Endothelial cell of umbilical vein (primary cell): ENCODE measurements around the gene MTERF1. TPM values are rescaled to one million over a fixed set of nuclear protein-coding genes. Genes with fewer than 3 reads are reported as not detected.
"Not testable (repeated sequence)": the region's sequence is repeated elsewhere in the genome, so short reads cannot be mapped to it uniquely, and the experiment has no call there.

Source experiments
- BruUV-seq: library from RNA; stranded (reverse); fragments of 400-500 nt; replicated peaks from 2 replicates; lab custom pipeline; 2021; lab: Mats Ljungman, UMichigan
- CTCF ChIA-PET: fragments of 300-600, 350-600 bp; sonication (Branson Sonifier 250); formaldehyde crosslinking; loops from one replicate; lab custom pipeline; 2021; ENCODE audit warnings: antibody characterized with exemption, inconsistent platforms; lab: Charles Lee
- POLR2A ChIA-PET: fragments of 300-600, 350-600 bp; sonication (Branson Sonifier 250); formaldehyde crosslinking; loops from one replicate; lab custom pipeline; 2021; ENCODE audit warnings: antibody characterized with exemption, inconsistent platforms; lab: Charles Lee
- DNase-seq: peaks from one replicate; pipeline ENCODE4 v3.0.0-alpha.2; 2011; ENCODE audit warnings: low read depth, low spot score
- FAIRE-seq: peaks from 2 replicates; lab custom pipeline; 2011; peaks lifted over from hg19 to GRCh38; lab: Jason Lieb, UNC
- H2AFZ ChIP-seq: 2 replicates; pipeline ENCODE4 v1.6.0; 2012; ENCODE audit warnings: low read depth, low read length, control low read depth, inconsistent platforms
- H3K27ac ChIP-seq: 2 replicates; pipeline ENCODE4 v1.5.1; 2011; ENCODE audit warnings: low read depth, mild to moderate bottlenecking, control low read depth, low read length, moderate library complexity; ENCODE audit not compliant: insufficient read depth
- H3K27me3 ChIP-seq, 2 experiments: 2 replicates each; pipeline versions ENCODE4 v1.6.0 to v1.6.1; 2011; ENCODE audit warnings: low read length in 2 of 2, mixed read lengths in 1 of 2; ENCODE audit not compliant: control insufficient read depth in 2 of 2, insufficient read depth in 2 of 2
- H3K36me3 ChIP-seq, 2 experiments: 2 replicates in 1 of 2; 3 replicates in 1 of 2; pipeline ENCODE4 v1.5.1; 2011; ENCODE audit warnings: low read length in 2 of 2, mild to moderate bottlenecking in 1 of 2, moderate library complexity in 1 of 2; ENCODE audit not compliant: control insufficient read depth in 2 of 2, insufficient read depth in 2 of 2; ENCODE audit errors: extremely low read depth in 1 of 2
- H3K4me1 ChIP-seq: 3 replicates; pipeline ENCODE4 v1.5.1; 2011; ENCODE audit warnings: mild to moderate bottlenecking, low read length; ENCODE audit not compliant: control insufficient read depth, insufficient read depth; ENCODE audit errors: extremely low read depth
- H3K4me2 ChIP-seq: 2 replicates; pipeline ENCODE4 v1.6.1; 2011; ENCODE audit warnings: low read length, control low read depth, mixed read lengths; ENCODE audit not compliant: insufficient read depth
- H3K4me3 ChIP-seq, 3 experiments: fragments of 200-600 bp in 1 of 3; sonication (generic), shearing (Covaris generic) in 1 of 3; replicated peaks in 1 of 3; 2 replicates each; pipeline ENCODE4 v1.5.1; 2011 to 2016; ENCODE audit warnings: control low read depth in 3 of 3, low read length in 3 of 3, mild to moderate bottlenecking in 2 of 3, inconsistent platforms in 1 of 3, low read depth in 1 of 3, moderate library complexity in 1 of 3; ENCODE audit not compliant: insufficient read depth in 1 of 3
- H3K79me2 ChIP-seq: 2 replicates; pipeline ENCODE4 v1.6.0; 2012; ENCODE audit warnings: low read length, inconsistent platforms; ENCODE audit not compliant: control insufficient read depth, insufficient read depth
- H3K9ac ChIP-seq: replicated peaks from 2 replicates; pipeline ENCODE3; 2011; ENCODE audit warnings: low read length, control low read depth; ENCODE audit not compliant: insufficient read depth; ENCODE audit errors: extremely low read depth
- H3K9me1 ChIP-seq: replicated peaks from 3 replicates; pipeline ENCODE4 v1.6.0; 2011; ENCODE audit warnings: mild to moderate bottlenecking, low read length; ENCODE audit not compliant: control insufficient read depth, insufficient read depth; ENCODE audit errors: extremely low read depth
- H3K9me3 ChIP-seq: replicated peaks from 2 replicates; pipeline ENCODE4 v1.5.1; 2012; ENCODE audit warnings: low read length, inconsistent platforms; ENCODE audit not compliant: control insufficient read depth, insufficient read depth
- H4K20me1 ChIP-seq: replicated peaks from 2 replicates; pipeline ENCODE3; 2011; ENCODE audit warnings: mild to moderate bottlenecking, low read length; ENCODE audit not compliant: control insufficient read depth, insufficient read depth; ENCODE audit errors: extremely low read depth
- EZH2 ChIP-seq: IDR thresholded peaks from 2 replicates; pipeline ENCODE4 v1.6.1; 2012; ENCODE audit warnings: borderline replicate concordance, low read depth, mild to moderate bottlenecking, moderate library complexity, low read length, inconsistent platforms; ENCODE audit not compliant: severe bottlenecking
- FOS ChIP-seq: IDR thresholded peaks from 2 replicates; pipeline ENCODE4 v1.6.1; 2011; ENCODE audit warnings: mild to moderate bottlenecking, low read length, moderate library complexity, borderline replicate concordance; ENCODE audit not compliant: insufficient read depth
- GATA2 ChIP-seq: IDR thresholded peaks from 2 replicates; pipeline ENCODE4 v1.7.0; 2011; ENCODE audit warnings: low read depth, mild to moderate bottlenecking, moderate library complexity, mixed read lengths, low read length; ENCODE audit not compliant: insufficient read length, insufficient read depth
- JUN ChIP-seq: IDR thresholded peaks from 2 replicates; pipeline ENCODE4 v1.6.1; 2011; ENCODE audit warnings: borderline replicate concordance, low read depth; ENCODE audit not compliant: insufficient read length, insufficient read depth
- MYC ChIP-seq: IDR thresholded peaks from one replicate; pipeline ENCODE4 v1.6.1; 2011; ENCODE audit warnings: mild to moderate bottlenecking, low read depth, low read length
- POLR2A ChIP-seq: IDR thresholded peaks from 2 replicates; pipeline ENCODE4 v1.6.1; 2012; ENCODE audit warnings: low read depth, mild to moderate bottlenecking, control low read depth, low read length
- POLR2AphosphoS5 ChIP-seq: IDR thresholded peaks from 2 replicates; pipeline ENCODE4 v1.6.1; 2012; ENCODE audit warnings: low read depth, mild to moderate bottlenecking, control low read depth, low read length, moderate library complexity; ENCODE audit not compliant: insufficient read depth
- dilution Hi-C: fragments of 300-500 bp; cut with MboI; formaldehyde crosslinking; loops from one replicate; pipeline ENCODE4 v1.15.0; 2019; ENCODE audit warnings: low sequenced_read_pairs; ENCODE audit not compliant: extremely low pct_ligation_motif_present
- intact Hi-C: fragments of 100-400 bp; cut with micrococcal nuclease; formaldehyde crosslinking; loops from one replicate; pipeline ENCODE4 v1.10.0; 2022
- polyA plus RNA-seq, 4 experiments: library from polyadenylated mRNA; depleted of rRNA in 3 of 4; stranded (reverse) in 3 of 4; unstranded in 1 of 4; fragments of >200 nt; gene quantifications; 2 replicates each; pipeline versions ENCODE4 v1.2.1 to v1.2.3, GENCODE V29; 2011 to 2012; ENCODE audit warnings: missing spikeins in 1 of 4
- total RNA-seq: library from RNA; stranded (reverse); gene quantifications from 2 replicates; pipeline ENCODE4 v1.2.3, GENCODE V29; 2021
- TF ChIP-seq, protein P1 (sequence below): IDR thresholded peaks from 2 replicates; pipeline ENCODE4 v1.6.1; 2011; ENCODE audit not compliant: insufficient read depth, insufficient read length
- TF ChIP-seq, protein P2 (sequence below), 2 donors: IDR thresholded peaks; 1 replicate in 1 of 2; 2 replicates in 1 of 2; pipeline ENCODE4 v1.5.1; 2011; ENCODE audit warnings: low read length in 2 of 2, mild to moderate bottlenecking in 2 of 2, moderate library complexity in 2 of 2, control low read depth in 1 of 2, inconsistent platforms in 1 of 2, low read depth in 1 of 2; ENCODE audit not compliant: insufficient read depth in 1 of 2; ENCODE audit errors: extremely low read depth in 1 of 2

Gene MTERF1
- total and polyA plus RNA-seq, 2 donors (not counting 3 experiments of a cell fraction or from before 2014, with no cell fraction given) = 3.1 to 10.2 TPM

DNA sequence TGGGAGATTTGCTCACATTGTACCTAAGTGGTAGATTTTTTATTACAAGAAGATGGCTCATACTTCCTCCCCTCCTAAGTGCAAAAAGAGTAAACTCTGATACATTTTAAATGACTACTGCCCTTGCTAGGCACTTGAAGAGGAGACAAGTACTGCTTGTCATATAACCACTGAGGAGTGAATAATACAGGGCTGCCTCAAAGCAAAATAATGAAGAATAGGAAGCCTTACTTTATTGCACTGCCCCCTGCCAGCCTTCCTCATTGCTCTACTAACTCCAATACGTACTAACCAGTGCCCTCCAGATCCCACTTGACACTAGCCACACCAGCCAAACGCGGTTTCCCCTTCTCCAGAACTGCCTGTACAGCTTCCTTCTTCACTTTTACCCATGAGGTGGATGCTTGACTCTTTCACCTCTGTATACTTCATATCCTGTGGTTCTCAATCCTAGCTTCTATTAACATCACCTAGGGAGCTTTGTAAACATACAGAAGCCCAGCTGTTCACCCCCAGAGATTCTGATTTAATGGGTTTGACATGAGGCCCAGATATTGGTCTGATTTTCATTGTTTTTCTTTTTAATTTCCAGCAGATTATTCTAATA lies 11.7 kb upstream of the MTERF1 start:
- Histone ChIP-seq H3K79me2 (no peaks in the 10 kb centered on the region), H3K9ac (no peak overlapping the region), H2AFZ (no peak overlapping the region), H3K9me3 (no peaks in the 10 kb centered on the region), H3K4me3 (no peak overlapping the region), H3K27me3 (peaks cover 0 to 1% of the 10 kb centered on the region in 2 experiments), H3K27ac (no peak overlapping the region), H3K4me2 (no peak overlapping the region), H3K9me1 (no peaks in the 10 kb centered on the region), H3K4me1 (no peaks in the 10 kb centered on the region), H3K36me3 (no peaks in the 10 kb centered on the region), H4K20me1 (no peaks in the 10 kb centered on the region)
- no TSS peak for BruUV-seq
- no peak for DNase-seq
- ChIA-PET POLR2A (no interaction called here), CTCF (interaction anchor here (3.0 kb wide), 1 partner anchor 12 kb away, joined by 13 read pairs; the partner anchor contains the start of gene MTERF1)
- FAIRE-seq = no peak
- dilution Hi-C loops (no loop called here), intact Hi-C loops (no loop called here)
- TF ChIP-seq, protein P1, sequence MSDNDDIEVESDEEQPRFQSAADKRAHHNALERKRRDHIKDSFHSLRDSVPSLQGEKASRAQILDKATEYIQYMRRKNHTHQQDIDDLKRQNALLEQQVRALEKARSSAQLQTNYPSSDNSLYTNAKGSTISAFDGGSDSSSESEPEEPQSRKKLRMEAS = no peak
- TF ChIP-seq POLR2A (no peak), GATA2 (no peak), JUN (no peak), EZH2 (no peak), FOS (no peak), MYC (no peak), POLR2AphosphoS5 (no peak)
- TF ChIP-seq, protein P2, sequence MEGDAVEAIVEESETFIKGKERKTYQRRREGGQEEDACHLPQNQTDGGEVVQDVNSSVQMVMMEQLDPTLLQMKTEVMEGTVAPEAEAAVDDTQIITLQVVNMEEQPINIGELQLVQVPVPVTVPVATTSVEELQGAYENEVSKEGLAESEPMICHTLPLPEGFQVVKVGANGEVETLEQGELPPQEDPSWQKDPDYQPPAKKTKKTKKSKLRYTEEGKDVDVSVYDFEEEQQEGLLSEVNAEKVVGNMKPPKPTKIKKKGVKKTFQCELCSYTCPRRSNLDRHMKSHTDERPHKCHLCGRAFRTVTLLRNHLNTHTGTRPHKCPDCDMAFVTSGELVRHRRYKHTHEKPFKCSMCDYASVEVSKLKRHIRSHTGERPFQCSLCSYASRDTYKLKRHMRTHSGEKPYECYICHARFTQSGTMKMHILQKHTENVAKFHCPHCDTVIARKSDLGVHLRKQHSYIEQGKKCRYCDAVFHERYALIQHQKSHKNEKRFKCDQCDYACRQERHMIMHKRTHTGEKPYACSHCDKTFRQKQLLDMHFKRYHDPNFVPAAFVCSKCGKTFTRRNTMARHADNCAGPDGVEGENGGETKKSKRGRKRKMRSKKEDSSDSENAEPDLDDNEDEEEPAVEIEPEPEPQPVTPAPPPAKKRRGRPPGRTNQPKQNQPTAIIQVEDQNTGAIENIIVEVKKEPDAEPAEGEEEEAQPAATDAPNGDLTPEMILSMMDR (IDR thresholded peaks at IDR 0.05; ENCODE audit: extremely low read depth in 1 of 2, insufficient read depth in 1 of 2, low read depth in 1 of 2, low read length in 2 of 2) = no peak

DNA sequence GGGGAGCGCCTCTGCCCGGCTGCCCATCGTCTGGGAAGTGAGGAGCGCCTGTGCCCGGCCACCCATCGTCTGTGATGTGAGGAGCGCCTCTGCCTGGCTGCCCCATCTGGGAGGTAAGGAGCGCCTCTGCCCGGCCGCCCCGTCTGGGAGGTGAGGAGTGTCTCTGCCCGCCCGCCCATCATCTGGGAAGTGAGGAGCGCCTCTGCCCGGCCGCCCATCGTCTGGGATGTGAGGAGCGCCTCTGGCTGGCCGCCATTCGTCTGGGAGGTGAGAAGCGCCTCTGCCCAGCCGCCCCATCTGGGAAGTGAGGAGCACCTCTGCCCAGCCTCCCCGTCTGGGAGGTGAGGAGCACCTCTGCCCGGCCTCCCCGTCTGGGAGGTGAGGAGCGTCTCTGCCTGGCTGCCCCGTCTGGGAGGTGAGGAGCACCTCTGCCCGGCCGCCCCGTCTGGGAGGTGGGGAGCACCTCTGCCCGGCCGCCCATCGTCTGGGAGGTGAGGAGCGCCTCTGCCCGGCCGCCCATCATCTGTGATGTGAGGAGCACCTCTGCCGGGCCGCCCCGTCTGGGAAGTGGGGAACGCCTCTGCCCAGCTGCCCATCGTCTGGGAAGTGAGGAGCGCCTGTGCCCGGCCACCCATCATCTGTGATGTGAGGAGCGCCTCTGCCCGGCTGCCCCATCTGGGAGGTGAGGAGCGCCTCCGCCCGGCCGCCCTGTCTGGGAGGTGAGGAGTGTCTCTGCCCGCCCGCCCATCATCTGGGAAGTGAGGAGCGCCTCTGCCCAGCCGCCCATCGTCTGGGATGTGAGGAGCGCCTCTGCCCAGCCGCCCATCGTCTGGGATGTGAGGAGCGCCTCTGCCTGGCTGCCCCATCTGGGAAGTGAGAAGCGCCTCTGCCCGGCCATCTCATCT lies 8.0 kb upstream of the MTERF1 start:
- H3K9me3 ChIP-seq, DNase-seq, H3K4me3 ChIP-seq, intact Hi-C loops, H3K4me2 ChIP-seq, H3K9me1 ChIP-seq, POLR2A ChIA-PET, H3K27ac ChIP-seq, H3K79me2 ChIP-seq, dilution Hi-C loops, H3K4me1 ChIP-seq, BruUV-seq, H3K27me3 ChIP-seq, H3K9ac ChIP-seq, H4K20me1 ChIP-seq, H2AFZ ChIP-seq, H3K36me3 ChIP-seq, CTCF ChIA-PET, FAIRE-seq: not testable (repeated sequence)
